NCI-H1694 treated with DMSO at 0.1 percent for 48 hours (cell line): ENCODE results near the gene KRT82.
"Not testable (repeated sequence)": the region's sequence is repeated elsewhere in the genome, so short reads cannot be mapped to it uniquely, and the experiment has no call there.

ENCODE experiments used
- DNase-seq: peaks from one replicate; lab custom pipeline; 2025; lab: John Stamatoyannopoulos, UW

KRT82 gene

GRCh38 chr12:52360106-52360662, 46.0 kb downstream of the KRT82 start:
- DNase-seq = no peak

DNA sequence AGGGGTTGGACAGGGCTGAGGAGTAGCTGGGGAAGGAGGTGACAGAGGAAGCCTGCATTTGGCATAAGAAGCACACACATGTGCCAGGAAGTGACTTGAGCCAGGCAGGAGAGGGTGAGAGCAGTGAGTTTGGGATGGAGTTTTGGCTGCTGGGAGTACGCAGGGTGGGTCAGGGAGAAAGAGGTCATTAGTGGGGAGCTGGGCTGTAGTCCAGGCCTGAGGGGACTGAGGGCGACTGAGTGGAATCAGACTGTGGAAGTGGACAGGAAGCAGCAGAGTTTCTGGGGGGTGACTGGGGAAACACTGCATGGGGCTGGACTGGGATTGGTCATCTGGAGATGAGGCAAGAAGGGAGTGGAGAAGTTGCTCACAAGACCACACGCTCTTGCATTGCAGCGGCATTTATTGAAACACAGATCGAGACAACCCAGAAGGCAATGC, 46.5 kb downstream of the KRT82 start:
- no peak for DNase-seq

GRCh38 chr12:52358575-52359350, 47.4 kb downstream of the KRT82 start:
- DNase-seq = no peak

- no peak for DNase-seq
These were observed 49.2 kb downstream of the KRT82 start for GRCh38 chr12:52356762-52357580.

- DNase-seq = no peak
These were observed 49.9 kb downstream of the KRT82 start for GRCh38 chr12:52356031-52356761.

- no peak for DNase-seq
These were observed 51.0 kb downstream of the KRT82 start for GRCh38 chr12:52355176-52355575.

DNA sequence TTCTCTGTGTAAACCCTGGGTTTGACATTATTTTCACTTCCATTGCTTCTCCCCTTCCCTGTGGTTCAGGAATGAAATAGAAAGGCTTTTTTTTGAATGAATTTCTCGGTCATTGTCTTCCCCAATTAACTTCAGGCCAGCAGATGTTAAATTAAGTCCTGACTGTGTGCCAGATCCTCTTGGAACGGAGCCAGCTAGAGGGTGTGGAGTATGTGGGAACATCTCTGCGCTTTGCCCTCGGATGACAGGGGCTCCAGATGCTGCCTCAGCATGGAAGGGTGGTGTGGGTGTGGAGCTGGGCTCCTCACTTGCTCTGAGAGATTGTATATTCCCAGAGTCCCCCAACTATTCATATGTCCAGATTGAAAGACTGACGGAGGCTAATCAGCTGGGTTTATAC, 51.9 kb downstream of the KRT82 start:
- DNase-seq = peak; percentile 84

DNA sequence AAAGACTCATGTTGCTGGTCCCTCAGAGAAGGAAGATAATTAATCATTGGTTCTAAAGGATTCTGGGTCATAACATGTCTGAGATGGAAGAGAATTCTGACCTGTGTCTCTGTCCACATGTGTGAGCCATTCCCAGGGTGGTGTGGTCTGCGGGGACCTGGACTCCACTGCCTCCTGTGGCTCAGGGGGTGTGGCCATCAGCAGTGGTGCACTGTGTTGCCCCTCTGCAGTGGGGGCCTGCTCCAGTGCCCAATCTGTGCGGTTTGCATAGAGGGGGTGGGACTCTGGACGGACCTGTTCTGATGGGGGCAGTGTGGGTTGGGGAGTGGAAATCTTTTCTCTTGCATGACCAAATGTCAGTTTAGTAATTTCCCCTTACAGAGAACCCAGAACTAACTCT, 52.4 kb downstream of the KRT82 start:
- DNase-seq = no peak

GRCh38 chr12:52352951-52353350, 53.2 kb downstream of the KRT82 start:
- no peak for DNase-seq

- no peak for DNase-seq
These were observed 54.7 kb downstream of the KRT82 start for GRCh38 chr12:52351196-52352059.

- no peak for DNase-seq
These were observed 55.3 kb downstream of the KRT82 start for GRCh38 chr12:52350786-52351185.

GRCh38 chr12:52350021-52350620, 56.0 kb downstream of the KRT82 start:
- no peak for DNase-seq

- DNase-seq = no peak
These were observed 56.9 kb downstream of the KRT82 start for GRCh38 chr12:52349196-52349595.

- no peak for DNase-seq
These were observed 58.3 kb downstream of the KRT82 start for GRCh38 chr12:52347551-52348510.

- no peak for DNase-seq
These were observed 59.1 kb downstream of the KRT82 start for GRCh38 chr12:52347016-52347415.

GRCh38 chr12:52346593-52346992, 59.5 kb downstream of the KRT82 start:
- no peak for DNase-seq

- not testable (repeated sequence) for DNase-seq
These were observed 61.1 kb downstream of the KRT82 start for GRCh38 chr12:52345041-52345440.

DNA sequence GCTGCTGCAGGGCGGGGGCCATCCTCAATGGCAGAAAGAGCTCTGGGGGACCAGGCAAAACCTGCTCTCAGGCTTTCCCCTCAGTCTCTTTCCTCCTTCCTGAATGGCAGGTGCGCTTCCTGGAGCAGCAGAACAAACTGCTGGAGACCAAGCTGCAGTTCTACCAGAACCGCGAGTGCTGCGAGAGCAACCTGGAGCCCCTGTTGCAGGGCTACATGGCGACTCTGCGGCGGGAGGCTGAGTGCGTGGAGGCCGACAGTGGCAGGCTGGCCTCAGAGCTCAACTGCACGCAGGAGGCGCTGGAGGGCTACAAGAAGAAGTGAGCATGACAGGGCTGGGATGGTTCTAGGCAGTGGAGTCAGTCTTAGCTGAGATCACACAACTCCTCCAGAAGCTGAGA, 62.0 kb downstream of the KRT82 start:
- no peak for DNase-seq
